Caco-2 (cell line): Measurements from ENCODE around the gene PCSK5. TPM values are rescaled to one million over a fixed set of nuclear protein-coding genes. Genes with fewer than 3 reads are reported as not detected.

Source experiments
- BruUV-seq: library from RNA; stranded (reverse); fragments of 400-500 nt; replicated peaks from 2 replicates; lab custom pipeline; 2021; lab: Mats Ljungman, UMichigan
- CTCF ChIA-PET: fragments of 300-600 bp; sonication (Branson Sonifier 250); formaldehyde crosslinking; loops from one replicate; lab custom pipeline; 2022; ENCODE audit warnings: antibody characterized with exemption; lab: Charles Lee
- POLR2A ChIA-PET: fragments of 300-600 bp; sonication (Branson Sonifier 250); formaldehyde crosslinking; loops from one replicate; lab custom pipeline; 2022; ENCODE audit warnings: antibody characterized with exemption; lab: Charles Lee
- DNase-seq, 2 experiments: peaks; one replicate each; pipeline versions ENCODE4 v3.0.0 to v3.0.0-alpha.2; 2020 to 2022
- H3K27me3 ChIP-seq: replicated peaks from 2 replicates; pipeline ENCODE4 v1.6.0; 2011; ENCODE audit warnings: low read length; ENCODE audit not compliant: control insufficient read depth, insufficient read depth
- H3K36me3 ChIP-seq: 2 replicates; pipeline ENCODE4 v1.5.1; 2011; ENCODE audit warnings: low read length; ENCODE audit not compliant: control insufficient read depth, insufficient read depth
- H3K4me1 ChIP-seq: fragments of 250-450 bp; sonication (Bioruptor Pico); 2 replicates; pipeline ENCODE4 v1.5.1; 2020; ENCODE audit warnings: mild to moderate bottlenecking
- H3K4me3 ChIP-seq: 2 replicates; pipeline ENCODE4 v1.5.1; 2011; ENCODE audit warnings: low read depth, mild to moderate bottlenecking, control low read depth, low read length
- H3K9me3 ChIP-seq: fragments of 250-450 bp; sonication (Bioruptor Pico); 2 replicates; pipeline ENCODE4 v1.5.1; 2020; ENCODE audit warnings: mild to moderate bottlenecking, moderate library complexity
- H3K27ac Mint-ChIP-seq: one replicate; pipeline ENCODE4 v1.8.0; 2022; ENCODE audit warnings: mixed read lengths; ENCODE audit not compliant: unreplicated experiment
- H3K27me3 Mint-ChIP-seq: one replicate; pipeline ENCODE4 v1.8.0; 2022; ENCODE audit warnings: mixed read lengths; ENCODE audit not compliant: insufficient read depth, unreplicated experiment
- H3K36me3 Mint-ChIP-seq: one replicate; pipeline ENCODE4 v1.8.0; 2022; ENCODE audit warnings: mild to moderate bottlenecking, mixed read lengths; ENCODE audit not compliant: insufficient read depth, unreplicated experiment
- H3K4me1 Mint-ChIP-seq: one replicate; pipeline ENCODE4 v1.8.0; 2022; ENCODE audit warnings: low read depth, mixed read lengths; ENCODE audit not compliant: unreplicated experiment
- H3K4me3 Mint-ChIP-seq: one replicate; pipeline ENCODE4 v1.8.0; 2022; ENCODE audit warnings: mild to moderate bottlenecking, moderate library complexity, mixed read lengths; ENCODE audit not compliant: unreplicated experiment
- H3K9me3 Mint-ChIP-seq: one replicate; pipeline ENCODE4 v1.8.0; 2022; ENCODE audit warnings: mixed read lengths; ENCODE audit not compliant: unreplicated experiment
- CTCF ChIP-seq, 2 experiments: fragments of 200-600 bp in 1 of 2; IDR thresholded peaks; 1 replicate in 1 of 2; 2 replicates in 1 of 2; pipeline versions ENCODE4 v1.5.1 to v1.8.0; 2011 to 2022; ENCODE audit warnings: antibody characterized with exemption in 1 of 2, control low read depth in 1 of 2, inconsistent platforms in 1 of 2, low read depth in 1 of 2, low read length in 1 of 2, mild to moderate bottlenecking in 1 of 2, moderate library complexity in 1 of 2; ENCODE audit not compliant: insufficient read depth in 1 of 2, severe bottlenecking in 1 of 2, unreplicated experiment in 1 of 2
- intact Hi-C: fragments of 100-400 bp; cut with micrococcal nuclease; formaldehyde crosslinking; loops from one replicate; pipeline ENCODE4 v1.10.0; 2022; ENCODE audit not compliant: unreplicated experiment
- total RNA-seq: library from RNA; stranded (reverse); gene quantifications from 2 replicates; pipeline ENCODE4 v1.2.3, GENCODE V29; 2022

Gene PCSK5
- total RNA-seq, 1 experiment from 2014 or later: 10.9 TPM

- Histone ChIP-seq H3K9me3 (no peaks in the 10 kb centered on the region), H3K4me1 (no peaks in the 10 kb centered on the region), H3K27me3 (no peaks in the 10 kb centered on the region), H3K36me3 (no peaks in the 10 kb centered on the region), H3K4me3 (no peak overlapping the region)
- H3K4me3 Mint-ChIP-seq: no peak overlapping the region
- no peak overlapping the region for H3K27ac Mint-ChIP-seq
- POLR2A ChIA-PET: no interaction called here
- CTCF ChIA-PET: no interaction called here
- intact Hi-C loops: no loop called here
- BruUV-seq: no TSS peak
- no peaks in the 10 kb centered on the region for H3K36me3 Mint-ChIP-seq
- no peaks in the 10 kb centered on the region for H3K4me1 Mint-ChIP-seq
- no peaks in the 10 kb centered on the region for H3K9me3 Mint-ChIP-seq
- TF ChIP-seq CTCF (IDR thresholded peaks at IDR 0.05; ENCODE audit: insufficient read depth in 1 of 2, low read depth in 1 of 2, low read length in 1 of 2, severe bottlenecking in 1 of 2, unreplicated experiment in 1 of 2): no peak
- no peak for DNase-seq
- H3K27me3 Mint-ChIP-seq: no peaks in the 10 kb centered on the region
These were observed 247.5 kb downstream of the PCSK5 start for GRCh38 chr9:76137931-76138330.

GRCh38 chr9:76138360-76138759 is 247.9 kb downstream of the PCSK5 start:
- Mint-ChIP-seq H3K4me1 (no peaks in the 10 kb centered on the region), H3K27me3 (no peaks in the 10 kb centered on the region), H3K27ac (no peak overlapping the region), H3K4me3 (no peak overlapping the region), H3K36me3 (no peaks in the 10 kb centered on the region), H3K9me3 (no peaks in the 10 kb centered on the region)
- intact Hi-C loops: no loop called here
- Histone ChIP-seq H3K4me1 (no peaks in the 10 kb centered on the region), H3K9me3 (no peaks in the 10 kb centered on the region), H3K4me3 (no peak overlapping the region), H3K27me3 (no peaks in the 10 kb centered on the region), H3K36me3 (no peaks in the 10 kb centered on the region)
- ChIA-PET POLR2A (no interaction called here), CTCF (no interaction called here)
- no TSS peak for BruUV-seq
- TF ChIP-seq CTCF (IDR thresholded peaks at IDR 0.05; ENCODE audit: insufficient read depth in 1 of 2, low read depth in 1 of 2, low read length in 1 of 2, severe bottlenecking in 1 of 2, unreplicated experiment in 1 of 2): no peak
- DNase-seq: no peak

GRCh38 chr9:76143834-76144233 is 253.4 kb downstream of the PCSK5 start:
- no TSS peak for BruUV-seq
- Mint-ChIP-seq H3K36me3 (no peaks in the 10 kb centered on the region), H3K27me3 (no peaks in the 10 kb centered on the region), H3K9me3 (no peaks in the 10 kb centered on the region), H3K27ac (no peak overlapping the region), H3K4me1 (no peaks in the 10 kb centered on the region), H3K4me3 (no peak overlapping the region)
- ChIA-PET POLR2A (no interaction called here), CTCF (no interaction called here)
- TF ChIP-seq CTCF (IDR thresholded peaks at IDR 0.05; ENCODE audit: insufficient read depth in 1 of 2, low read depth in 1 of 2, low read length in 1 of 2, severe bottlenecking in 1 of 2, unreplicated experiment in 1 of 2): no peak
- H3K27me3 ChIP-seq: no peaks in the 10 kb centered on the region
- no peaks in the 10 kb centered on the region for H3K4me1 ChIP-seq
- H3K36me3 ChIP-seq: no peaks in the 10 kb centered on the region
- no peak for DNase-seq
- no peaks in the 10 kb centered on the region for H3K9me3 ChIP-seq
- intact Hi-C loops: no loop called here
- no peak overlapping the region for H3K4me3 ChIP-seq
